ENCODE results near the gene MYLK3.

Gene MYLK3

DNA sequence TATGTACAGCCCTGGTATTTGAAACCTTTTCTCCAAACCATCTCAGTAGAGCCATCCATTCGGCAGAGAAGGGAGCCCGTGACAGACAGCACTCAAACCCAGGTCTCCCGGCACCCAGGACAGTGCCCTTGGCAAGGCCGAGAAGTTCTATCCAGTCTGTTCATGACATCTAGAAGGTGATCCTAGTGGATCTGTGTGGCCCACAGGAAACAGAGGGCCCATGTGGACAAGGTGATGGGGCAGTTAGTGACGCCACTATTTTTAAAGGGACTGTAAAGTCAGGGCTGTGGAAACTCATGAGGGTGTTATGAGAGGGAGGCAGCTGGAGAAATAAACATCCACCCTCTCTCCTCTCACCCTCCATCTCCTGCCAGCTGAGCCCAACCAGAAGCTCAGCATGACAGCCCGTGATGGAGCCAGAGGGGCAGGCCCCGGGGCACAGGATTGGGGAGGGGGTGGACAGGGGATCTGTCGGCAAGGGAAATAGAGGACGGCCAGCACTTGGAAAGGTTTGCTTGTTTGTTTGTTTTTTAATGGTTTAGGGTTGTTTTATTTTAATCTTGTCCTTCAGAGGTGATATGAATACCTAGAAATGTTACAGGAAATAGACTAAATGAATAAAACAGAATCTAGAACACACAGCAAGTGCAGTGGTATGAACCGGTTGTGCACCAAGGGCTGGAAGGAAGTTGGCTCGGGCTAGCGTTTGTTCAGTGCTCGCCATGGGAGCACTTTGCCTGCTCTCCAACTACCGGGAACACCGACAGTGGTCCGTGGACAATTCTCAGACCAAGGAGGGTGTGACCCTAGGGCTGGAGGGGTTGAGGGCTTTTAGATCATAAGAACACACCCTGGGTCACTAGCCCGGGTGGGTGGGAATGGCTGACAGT is 17.1 kb downstream of the MYLK3 start:
- in situ Hi-C loops (cut with MboI; ENCODE audit: low pct_unique_long_range_greater_than_20kb, low sequenced_read_pairs) = no loop called here
- no peak for DNase-seq

DNA sequence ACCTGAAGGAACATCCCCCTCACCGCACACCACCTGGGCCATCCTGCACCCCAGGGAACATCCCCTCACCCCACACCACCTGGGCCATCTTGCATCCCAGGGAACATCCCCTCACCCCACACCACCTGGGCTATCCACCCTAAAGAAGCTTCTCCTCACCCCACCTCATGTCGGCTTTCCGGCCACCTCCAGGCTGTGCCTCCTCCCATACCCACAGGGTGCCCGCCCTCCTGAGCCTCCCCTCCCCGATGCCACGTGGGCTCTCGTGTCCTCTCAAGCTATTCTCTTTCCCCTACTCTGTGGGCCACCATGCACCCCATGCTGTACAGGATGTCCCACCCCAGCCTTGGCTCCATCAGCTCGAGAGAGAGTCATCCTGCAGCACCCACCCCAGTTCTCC is 18.0 kb downstream of the MYLK3 start:
- in situ Hi-C loops (cut with MboI; ENCODE audit: low pct_unique_long_range_greater_than_20kb, low sequenced_read_pairs) = no loop called here
- no peak for DNase-seq

DNA sequence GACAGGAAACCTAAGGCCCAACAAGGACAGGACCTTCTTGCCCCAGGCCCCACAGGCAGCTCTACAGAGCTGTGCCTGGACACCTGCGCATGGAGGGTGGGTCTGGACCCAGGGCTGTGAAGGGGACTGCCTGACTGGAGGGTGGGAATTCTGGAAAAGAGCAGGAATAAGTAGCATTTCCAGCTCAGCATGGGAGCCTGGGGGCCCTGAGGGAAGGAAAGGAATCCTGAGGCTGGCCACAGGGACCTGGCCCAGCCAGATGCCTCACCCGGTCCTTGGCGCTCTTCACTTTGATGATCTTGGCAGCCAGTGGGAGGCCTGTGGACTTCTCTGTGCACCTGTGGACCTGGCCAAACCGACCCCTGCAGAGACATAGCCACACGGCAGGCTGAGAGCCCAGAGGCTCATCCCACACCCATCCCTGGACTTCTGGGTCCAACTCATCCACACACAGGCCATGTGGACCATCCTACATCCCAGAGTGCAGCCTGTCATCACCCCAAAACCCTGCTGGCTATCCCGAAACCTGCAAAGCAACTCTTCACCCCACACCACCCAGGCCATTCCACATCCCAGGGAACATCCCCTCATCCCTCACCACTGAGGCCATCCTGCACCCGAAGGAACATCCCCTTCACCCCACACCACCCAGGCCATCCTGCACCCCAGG is 18.7 kb downstream of the MYLK3 start:
- DNase-seq = no peak
- in situ Hi-C loops (cut with MboI; ENCODE audit: low pct_unique_long_range_greater_than_20kb, low sequenced_read_pairs) = no loop called here

DNA sequence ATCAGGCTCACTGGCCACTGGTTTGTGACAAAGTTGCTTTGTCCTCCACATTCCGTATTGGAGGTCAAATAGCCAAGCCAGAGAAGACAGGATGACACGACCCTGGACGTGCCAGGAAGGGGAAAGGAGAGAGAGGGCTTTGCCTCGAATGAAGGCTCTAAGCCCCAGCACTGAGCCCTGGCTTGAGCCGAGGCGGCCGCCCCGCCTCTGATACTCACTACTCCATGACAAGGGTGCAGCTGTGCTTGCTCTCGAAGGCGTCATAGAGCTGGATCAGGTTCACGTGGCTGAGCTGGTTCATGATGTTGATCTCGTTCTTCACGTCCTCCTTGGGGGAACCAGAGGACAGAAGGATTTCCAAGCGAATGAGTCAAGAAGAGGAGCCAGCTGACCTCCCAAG is 19.3 kb downstream of the MYLK3 start:
- in situ Hi-C loops (cut with MboI; ENCODE audit: low pct_unique_long_range_greater_than_20kb, low sequenced_read_pairs) = no loop called here
- no peak for DNase-seq

DNA sequence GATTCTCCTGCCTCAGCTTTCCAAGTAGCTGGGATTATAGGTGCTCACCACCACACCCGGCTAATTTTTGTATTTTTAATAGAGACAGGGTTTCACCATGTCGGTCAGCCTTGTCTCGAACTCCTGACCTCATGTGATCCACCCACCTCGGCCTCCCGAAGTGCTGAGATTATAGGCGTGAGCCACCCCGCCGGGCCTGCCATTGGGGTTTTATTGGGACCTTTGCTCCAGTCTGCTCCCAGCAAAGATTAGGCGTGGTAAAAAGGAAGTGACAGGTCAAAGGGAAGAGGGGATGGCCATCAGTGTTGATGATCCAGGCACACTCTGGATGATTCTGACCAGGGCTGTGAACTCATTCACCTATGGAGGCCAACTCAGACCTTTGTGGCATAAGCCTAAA is 20.5 kb downstream of the MYLK3 start:
- in situ Hi-C loops (cut with MboI; ENCODE audit: low pct_unique_long_range_greater_than_20kb, low sequenced_read_pairs) = no loop called here

DNA sequence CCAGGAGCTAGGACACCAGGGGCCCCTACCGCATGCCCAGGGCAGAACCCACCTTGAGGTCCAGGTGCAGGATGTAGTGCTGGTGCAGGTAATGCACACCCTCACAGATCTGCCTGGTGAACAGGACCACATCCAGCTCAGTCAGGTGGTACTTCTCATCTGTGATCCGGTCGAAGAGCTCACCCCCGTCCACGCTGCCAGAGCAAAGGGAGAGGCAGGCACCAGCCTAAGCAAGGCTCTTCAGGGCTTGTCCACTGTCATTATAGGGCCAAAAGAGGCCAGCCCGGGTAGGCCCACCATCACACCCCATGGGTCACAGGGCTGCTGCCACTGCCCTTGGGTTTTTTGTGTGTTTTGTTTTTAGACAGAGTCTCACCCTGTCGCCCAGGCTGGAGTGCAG is 21.0 kb downstream of the MYLK3 start:
- no peak for DNase-seq
- in situ Hi-C loops (cut with MboI; ENCODE audit: low pct_unique_long_range_greater_than_20kb, low sequenced_read_pairs) = no loop called here

More for the DNA sequence above, 20.5 kb downstream of the MYLK3 start:
- no peak for DNase-seq

DNA sequence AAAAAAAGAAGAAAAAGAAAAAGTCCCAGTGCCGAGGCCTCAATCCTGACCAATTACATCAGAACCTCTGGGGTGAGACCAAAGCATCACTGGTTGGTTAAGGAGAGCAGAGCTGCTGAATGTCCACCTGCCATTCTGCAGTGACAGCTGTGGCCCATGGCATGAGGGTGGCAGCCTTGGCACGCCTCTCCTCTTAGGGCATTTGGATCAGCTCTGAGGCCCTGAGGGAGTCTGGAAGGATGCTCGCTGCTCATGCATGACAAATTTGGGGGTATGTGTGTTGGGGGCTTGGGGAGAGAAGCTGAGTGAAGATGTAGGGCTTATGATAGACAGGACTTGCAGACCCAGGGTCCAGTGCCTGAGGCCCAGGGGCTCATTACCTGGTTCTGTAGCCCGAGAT is 26.3 kb downstream of the MYLK3 start:
- in situ Hi-C loops (cut with MboI; ENCODE audit: low pct_unique_long_range_greater_than_20kb, low sequenced_read_pairs) = no loop called here
- DNase-seq = no peak

DNA sequence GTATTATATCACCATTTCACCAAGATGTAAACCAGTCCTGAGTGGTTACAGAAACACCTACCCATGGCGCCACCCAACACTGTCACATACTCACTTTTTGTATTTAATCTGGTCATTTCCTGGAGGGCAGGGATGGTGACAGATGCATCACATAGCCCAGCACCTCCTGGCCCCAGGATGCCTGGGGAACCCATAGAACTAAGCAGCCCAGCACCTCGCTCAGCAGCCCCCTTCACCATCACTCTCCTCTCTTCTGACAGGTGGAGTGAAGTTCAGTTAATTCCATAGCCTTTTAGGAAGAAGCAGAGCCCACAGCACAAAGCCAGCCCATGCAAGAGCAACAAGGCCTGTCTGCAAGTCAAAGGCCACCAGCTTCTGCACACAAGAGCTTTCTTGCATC is 27.5 kb downstream of the MYLK3 start:
- no peak for DNase-seq
- in situ Hi-C loops (cut with MboI; ENCODE audit: low pct_unique_long_range_greater_than_20kb, low sequenced_read_pairs) = no loop called here

DNA sequence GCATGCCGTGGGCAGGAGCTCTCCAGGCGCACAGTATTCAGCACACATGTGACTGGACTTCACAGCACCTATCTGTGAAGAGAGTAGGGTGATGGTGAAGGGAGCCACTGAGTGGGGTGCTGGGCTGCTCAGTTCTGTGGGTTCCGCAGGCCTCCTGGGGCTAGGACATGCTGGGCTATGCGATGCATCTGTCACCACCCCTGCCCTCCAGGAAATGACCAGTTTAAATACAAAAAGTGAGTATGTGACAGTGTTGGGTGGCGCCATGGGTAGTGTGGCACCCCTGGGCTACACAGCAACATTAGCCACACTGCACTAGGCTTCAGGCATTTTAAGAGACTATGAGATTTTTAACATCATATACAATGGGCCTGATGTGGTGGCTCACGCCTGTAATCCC is 28.6 kb downstream of the MYLK3 start:
- in situ Hi-C loops (cut with MboI; ENCODE audit: low pct_unique_long_range_greater_than_20kb, low sequenced_read_pairs) = no loop called here
- DNase-seq = no peak

DNA sequence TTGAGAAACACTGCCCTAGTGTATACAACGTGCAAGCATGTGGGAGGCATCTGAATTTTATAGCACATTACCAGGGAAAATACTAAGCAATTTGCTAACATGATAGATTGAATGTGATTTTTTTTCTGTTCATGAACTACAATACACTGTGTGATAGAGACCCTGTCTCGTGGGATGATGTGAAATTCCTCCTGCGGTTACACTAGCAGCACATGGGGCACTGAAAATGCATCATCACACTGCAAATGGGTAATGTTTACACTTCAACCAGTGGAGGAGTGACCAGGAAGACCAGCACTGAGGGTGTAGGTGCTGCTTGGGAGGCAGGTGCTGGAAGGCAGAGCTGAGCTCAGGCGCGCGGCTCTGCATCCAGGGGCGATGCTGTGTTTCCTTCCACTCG is 29.9 kb downstream of the MYLK3 start:
- no peak for DNase-seq

DNA sequence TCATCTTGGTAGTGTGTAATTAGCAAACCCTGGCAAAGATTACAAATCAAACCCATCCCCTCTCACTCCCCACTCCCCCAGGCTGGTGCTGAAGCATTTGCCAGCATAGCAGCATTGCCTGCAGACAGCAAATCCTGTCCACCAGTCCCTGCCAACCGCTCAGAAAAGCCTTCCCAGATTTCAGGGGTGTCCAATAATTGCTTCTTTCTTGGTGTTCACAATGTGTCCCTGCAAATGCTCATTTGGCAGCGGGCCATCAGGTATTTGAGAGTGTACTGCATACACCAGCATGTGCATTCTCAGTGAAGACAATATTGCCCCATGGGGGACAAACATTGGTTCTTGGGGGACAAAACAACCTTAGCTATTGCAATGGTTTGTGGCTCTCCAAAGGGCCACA is 30.5 kb downstream of the MYLK3 start:
- in situ Hi-C loops (cut with MboI; ENCODE audit: low pct_unique_long_range_greater_than_20kb, low sequenced_read_pairs) = no loop called here
- DNase-seq = no peak

More for the DNA sequence above, 29.9 kb downstream of the MYLK3 start:
- in situ Hi-C loops (cut with MboI; ENCODE audit: low pct_unique_long_range_greater_than_20kb, low sequenced_read_pairs) = no loop called here

DNA sequence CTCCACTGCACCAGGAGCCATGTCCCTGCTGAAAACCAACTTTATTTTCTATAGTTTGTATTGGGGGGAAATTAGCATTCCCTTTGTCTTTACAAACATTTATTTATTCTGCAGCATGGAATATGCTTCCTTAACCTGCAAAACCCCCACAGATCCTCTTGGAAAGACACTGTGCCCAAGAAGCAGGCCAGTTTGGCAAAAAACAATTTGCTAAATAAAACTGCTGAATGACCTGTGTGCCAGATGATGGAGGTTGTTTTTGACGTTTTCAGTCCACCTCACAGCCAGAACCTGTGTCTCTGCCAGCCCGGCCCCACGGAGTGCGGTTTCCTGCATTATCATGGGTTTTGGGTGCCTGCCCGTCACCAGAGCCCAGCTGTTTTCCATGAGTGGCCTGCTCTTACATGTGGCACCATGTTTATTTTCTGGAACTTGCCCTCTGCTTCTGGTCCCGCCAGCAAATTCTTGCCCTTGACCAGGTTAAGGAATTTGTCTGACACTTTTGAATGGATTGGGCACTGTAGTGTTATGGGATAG is 32.3 kb downstream of the MYLK3 start:
- in situ Hi-C loops (cut with MboI; ENCODE audit: low pct_unique_long_range_greater_than_20kb, low sequenced_read_pairs) = no loop called here
- no peak for DNase-seq

DNA sequence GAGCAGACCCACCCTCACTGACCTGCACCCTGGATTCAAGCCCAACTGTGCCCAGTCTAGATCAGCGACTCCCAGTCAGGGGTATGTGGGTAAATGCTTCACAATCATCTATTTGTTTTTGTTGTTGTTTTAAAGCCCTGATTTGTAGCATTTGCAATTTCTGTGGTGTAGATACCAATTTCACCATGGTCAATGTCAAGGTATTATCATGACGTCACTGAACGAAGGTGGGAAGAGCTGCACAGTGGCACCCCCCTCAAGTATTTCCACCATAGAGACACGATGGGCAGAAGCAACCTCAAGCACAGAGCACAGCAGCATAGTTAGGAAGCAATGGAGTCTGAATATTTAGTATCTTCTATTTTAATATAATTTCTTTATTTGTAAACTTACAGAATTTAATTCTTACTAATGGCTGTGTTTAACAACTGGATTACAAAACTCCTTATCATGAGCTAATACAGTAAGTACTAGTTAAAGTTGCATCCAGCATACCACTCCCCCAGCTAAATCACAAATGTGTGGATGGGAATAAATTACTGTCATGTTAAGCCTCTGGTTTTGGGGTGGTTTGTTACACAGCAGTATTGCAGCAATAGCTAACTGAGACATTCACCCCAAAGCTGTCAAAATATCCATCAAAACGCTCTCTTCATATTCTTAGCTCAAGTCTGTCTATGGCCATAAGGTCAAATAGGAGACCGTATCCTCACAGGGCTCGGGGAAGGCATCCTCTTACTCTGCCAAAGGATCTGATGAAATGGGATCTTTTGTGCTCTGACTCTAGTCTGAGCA is 33.1 kb downstream of the MYLK3 start:
- DNase-seq = no peak
- in situ Hi-C loops (cut with MboI; ENCODE audit: low pct_unique_long_range_greater_than_20kb, low sequenced_read_pairs) = no loop called here

DNA sequence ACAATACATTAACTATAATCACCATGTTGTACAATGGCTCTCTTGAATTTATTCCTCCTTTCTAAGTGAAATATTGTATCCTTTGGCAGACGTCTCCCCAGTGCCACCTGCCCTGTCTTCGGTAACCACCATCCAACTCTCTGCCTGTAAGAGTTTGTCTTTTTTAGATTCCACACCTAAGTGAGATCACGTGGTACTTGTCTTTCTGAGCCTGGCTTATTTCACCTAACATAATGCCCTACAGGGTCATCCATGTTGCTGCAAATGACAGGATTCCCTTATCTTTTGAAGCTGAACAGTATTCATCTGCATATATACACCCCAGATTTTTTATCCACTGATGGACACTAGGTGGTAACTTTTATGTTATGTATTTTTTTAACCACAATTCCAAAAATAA is 34.5 kb downstream of the MYLK3 start:
- in situ Hi-C loops (cut with MboI; ENCODE audit: low pct_unique_long_range_greater_than_20kb, low sequenced_read_pairs) = no loop called here
- no peak for DNase-seq

DNA sequence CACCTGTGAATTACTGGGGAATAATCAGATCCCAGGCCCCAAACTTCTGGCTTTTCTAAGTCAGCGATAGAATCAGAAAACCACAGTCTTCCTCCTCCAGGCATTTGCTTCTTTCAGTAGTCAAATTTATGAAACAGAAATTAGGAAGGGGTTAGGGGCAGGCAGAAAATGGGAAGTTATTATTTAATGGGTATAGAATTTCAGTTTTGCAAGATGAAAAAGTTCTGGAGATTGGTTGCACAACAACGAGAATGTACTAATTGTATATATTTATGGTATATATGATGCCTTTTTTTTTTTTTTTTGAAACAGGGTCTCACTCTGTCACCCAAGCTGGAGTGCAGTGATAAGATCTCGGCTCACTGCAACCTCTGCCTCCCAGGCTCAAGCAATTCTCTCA is 35.2 kb downstream of the MYLK3 start:
- DNase-seq = peak; percentile 60
- in situ Hi-C loops (cut with MboI; ENCODE audit: low pct_unique_long_range_greater_than_20kb, low sequenced_read_pairs) = no loop called here

DNA sequence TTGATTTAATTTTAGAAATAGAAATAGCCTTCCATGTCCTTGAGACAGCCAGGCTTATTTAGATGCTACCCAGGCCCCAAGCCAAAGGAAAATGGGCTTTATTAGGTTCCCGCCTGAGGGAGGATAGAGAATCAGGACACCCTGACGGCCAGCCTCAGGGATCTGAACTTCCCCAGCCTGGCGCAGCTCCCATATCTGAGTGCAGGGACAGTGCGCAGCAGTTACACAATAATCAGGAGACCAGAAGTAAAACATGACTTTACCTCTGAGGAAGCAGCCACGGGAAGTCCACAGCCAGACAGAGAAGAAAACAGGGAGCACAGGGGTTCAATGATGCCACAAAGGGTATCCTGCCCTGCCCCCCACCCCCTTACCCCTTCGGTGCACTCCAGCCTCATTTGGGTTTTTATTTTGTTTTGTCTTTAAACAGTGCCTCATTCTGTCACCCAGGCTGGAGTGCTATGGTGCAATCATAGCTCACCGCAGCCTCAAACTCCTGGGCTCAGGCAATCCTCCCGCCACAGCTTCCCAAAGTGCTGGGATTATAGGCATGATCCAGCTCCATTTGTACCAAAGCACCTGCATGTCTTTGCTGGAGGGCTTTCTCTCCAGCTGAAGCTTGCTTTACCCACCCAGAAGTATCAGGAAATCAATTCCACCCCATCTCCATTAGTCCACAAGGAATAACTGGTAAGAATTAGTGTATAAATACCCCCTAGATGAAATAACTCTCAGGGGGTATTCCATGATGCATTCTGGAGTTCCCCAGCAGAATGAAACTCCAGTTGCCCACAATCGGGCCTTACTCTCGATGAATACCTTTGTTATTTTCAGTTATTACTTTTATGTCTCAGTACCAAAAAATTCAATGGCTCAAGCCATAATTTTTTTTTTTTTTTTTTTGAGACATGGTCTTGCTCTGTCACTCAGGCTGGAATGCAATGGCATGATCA is 36.8 kb downstream of the MYLK3 start:
- in situ Hi-C loops (cut with MboI; ENCODE audit: low pct_unique_long_range_greater_than_20kb, low sequenced_read_pairs) = no loop called here

DNA sequence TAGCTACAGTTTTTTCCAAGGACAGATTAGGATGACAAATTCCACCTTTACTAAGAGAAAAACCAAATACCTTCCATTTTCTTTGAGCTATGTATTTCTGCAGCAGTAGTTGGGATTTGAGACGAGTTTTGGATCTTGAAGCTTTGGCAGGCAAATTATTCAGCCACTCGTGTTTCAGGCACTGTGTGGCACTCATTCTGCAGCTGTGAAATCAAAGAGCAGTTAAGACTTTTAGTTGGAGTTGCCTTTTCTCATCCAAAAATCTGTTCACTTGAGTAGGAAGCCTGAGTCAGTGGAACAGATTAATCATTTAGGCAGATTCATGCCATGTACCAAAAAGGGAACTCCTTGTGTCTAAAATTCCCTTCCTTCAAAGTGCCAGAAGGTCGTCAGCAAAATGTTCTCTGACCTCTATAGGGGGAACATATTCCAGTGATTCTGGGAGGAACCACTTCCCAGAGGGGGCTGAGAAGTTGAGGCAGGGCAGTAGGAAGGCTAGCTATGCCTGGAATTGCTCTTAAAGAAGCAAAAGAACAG is 38.6 kb downstream of the MYLK3 start:
- in situ Hi-C loops (cut with MboI; ENCODE audit: low pct_unique_long_range_greater_than_20kb, low sequenced_read_pairs) = no loop called here
- no peak for DNase-seq

More for the DNA sequence above, 36.8 kb downstream of the MYLK3 start:
- no peak for DNase-seq

DNA sequence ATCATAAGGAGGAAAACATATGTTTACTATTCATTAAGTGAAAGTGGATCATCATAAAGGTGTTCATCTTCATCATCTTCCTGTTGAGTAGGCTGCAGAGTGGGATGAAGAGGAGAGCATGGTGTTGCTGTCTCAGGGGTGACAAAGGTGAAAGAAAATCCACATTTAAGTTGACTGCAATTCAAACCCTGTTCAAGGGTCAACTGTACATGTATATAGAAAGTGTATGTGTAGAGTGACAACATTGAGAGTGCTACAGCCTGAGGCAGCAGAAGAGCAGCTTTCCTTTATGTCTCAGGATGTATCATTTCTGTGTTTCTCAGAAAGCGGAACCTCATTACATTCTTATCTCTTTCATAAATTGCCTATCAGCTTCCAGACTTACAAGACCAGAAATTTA is 41.5 kb downstream of the MYLK3 start:
- in situ Hi-C loops (cut with MboI; ENCODE audit: low pct_unique_long_range_greater_than_20kb, low sequenced_read_pairs) = no loop called here
- no peak for DNase-seq

Data from KBM-7 (cell line).